HG02798 (cell line): ENCODE results near the gene CUTA.

ENCODE experiments used
- ATAC-seq: cut with Tn5 transposase; IDR thresholded peaks from one replicate; pipeline ENCODE4 v1.9.1; 2021; ENCODE audit warnings: mild to moderate bottlenecking; ENCODE audit not compliant: unreplicated experiment, poor library complexity

Gene CUTA

DNA sequence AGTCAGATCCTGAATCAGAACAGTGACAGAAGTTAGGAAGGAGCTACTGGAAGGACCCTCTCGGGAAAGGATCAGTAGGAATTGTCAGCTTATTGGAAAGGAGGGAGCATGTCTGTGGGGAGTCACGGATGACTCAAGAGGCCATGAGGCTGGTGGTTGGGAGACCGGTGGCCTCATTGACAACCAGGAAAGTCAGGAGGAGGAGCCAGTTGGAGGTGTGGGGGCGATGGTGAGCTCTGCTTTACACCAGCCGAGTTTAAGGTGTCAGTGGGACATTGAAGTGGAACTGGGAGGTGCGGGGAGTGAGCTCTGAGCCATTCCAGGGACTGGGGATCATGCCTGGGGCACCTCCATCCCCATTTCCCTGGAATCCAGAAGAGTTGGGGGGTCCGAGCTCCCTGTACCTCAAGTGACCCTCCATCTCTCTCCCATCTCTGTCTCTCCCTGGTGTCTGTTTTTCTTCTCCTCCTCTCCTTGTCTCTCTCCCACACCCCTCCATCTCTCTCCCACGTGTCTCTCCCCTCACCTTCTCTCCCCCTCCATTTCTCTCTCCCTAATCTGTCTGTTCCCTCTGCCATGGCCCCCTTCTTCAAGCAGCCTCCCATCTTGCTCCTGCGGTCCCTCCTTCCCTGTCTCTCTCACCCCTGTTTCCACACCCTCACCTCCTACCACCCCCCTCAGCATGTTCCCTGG lies 22.2 kb upstream of the CUTA start:
- no peak for ATAC-seq

DNA sequence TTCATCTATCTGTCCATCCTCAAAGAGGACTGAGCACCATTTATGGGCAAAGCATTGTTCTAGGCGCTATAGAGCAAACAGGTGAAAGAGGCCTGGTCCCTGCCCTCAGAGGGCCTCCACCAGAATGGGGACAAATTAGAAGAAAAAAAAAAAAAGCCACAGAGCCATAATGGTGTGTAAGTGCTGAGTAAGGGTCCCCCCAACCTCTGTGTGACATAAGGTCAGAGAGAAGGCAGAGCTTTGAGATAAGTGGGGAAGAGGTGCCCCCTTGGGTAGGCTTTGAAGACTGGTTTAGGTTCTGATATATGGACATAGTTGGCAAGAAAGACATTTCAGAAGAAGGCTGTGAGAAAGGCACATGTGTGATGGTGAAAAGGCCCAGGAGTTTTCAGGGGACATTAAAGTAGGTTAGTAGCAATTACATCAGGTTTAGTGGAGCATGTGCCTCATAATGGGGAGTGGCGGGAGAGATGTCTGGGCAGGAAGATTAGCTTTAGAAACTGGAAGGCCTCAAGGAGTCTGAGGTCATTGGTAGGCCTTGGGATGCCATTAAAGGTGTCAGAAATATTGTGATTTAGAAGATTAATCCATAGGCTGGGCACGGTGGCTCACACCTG lies 21.2 kb upstream of the CUTA start:
- ATAC-seq: no peak

GRCh38 chr6:33437666-33438065 lies 19.8 kb upstream of the CUTA start:
- ATAC-seq: no peak

- ATAC-seq: no peak
Observed at GRCh38 chr6:33434961-33435360, 17.1 kb upstream of the CUTA start.

GRCh38 chr6:33433544-33434191 lies 15.8 kb upstream of the CUTA start:
- ATAC-seq: no peak

DNA sequence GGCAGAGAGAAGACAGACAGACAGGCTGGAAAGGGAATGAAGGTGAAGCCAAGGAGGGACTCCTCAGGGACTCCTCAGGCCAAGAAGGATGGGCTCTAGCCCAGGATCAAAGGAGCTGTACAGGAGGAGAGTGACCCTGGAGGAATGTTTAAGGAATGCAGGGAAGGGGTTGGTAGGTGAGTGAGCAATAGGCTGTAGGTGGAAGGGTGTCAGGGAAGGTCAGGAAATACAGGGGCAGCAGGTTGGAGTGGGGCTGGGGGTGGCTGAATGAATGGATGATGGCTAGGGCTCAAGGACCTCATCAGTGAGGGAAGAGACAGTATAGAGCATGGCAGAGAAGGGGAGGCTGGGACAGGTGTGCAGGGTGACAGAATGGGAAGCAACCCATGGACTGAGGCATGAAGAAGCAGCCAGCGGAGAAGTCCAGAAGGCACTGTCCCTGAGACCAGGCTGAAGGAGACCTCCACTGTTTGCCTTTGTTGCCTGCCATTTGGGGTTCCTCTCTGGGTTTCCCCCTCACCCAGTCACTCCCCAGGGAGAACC lies 15.2 kb upstream of the CUTA start:
- ATAC-seq: no peak

GRCh38 chr6:33432546-33432945 lies 14.6 kb upstream of the CUTA start:
- ATAC-seq: no peak

GRCh38 chr6:33431880-33432541 lies 14.1 kb upstream of the CUTA start:
- no peak for ATAC-seq

DNA sequence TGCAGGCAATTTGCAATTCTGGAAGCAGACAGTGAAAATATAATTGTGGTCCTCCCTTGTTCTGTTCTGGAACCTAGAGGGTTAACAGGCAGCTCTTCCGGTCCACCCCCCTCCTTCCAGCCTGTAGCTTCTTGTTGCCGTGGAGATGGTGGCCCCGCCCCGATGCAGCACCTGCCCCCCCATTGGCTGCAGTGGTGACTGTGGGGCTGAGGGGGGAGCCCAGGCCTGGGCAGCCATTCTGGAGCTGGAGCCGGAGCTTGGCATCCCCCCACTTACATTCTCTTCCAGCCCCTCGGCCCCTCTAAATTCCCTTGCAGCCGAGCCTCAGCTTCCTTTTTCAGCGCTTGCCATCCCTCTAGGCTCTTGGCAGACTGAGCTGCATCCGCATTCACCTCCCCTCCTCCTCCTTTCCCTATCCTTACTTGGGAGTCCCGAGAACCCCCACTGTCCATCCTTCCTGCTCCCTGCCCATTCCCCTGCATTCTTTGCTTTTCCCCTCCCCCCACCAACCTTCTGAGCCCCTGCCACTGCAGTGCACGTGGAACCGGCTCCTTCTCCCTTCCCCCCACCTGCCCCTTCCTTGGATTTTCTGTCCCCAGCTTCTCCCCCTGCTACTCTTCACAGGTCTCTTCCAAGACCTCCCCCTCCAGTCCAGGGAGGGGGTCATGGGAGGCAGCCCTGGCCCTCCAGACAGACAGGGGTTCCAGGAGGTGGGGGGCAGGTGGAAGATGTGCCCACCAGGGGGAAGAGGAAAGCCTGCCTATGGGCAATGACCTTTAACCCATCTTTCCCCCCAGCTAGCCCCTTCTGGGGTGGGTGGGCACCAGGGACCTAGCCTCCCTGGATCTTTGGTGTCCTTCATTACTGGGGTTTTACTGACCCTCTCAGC lies 13.3 kb upstream of the CUTA start:
- no peak for ATAC-seq

GRCh38 chr6:33430334-33430733 lies 12.4 kb upstream of the CUTA start:
- ATAC-seq: no peak

GRCh38 chr6:33429750-33430052 lies 11.8 kb upstream of the CUTA start:
- ATAC-seq: no peak

DNA sequence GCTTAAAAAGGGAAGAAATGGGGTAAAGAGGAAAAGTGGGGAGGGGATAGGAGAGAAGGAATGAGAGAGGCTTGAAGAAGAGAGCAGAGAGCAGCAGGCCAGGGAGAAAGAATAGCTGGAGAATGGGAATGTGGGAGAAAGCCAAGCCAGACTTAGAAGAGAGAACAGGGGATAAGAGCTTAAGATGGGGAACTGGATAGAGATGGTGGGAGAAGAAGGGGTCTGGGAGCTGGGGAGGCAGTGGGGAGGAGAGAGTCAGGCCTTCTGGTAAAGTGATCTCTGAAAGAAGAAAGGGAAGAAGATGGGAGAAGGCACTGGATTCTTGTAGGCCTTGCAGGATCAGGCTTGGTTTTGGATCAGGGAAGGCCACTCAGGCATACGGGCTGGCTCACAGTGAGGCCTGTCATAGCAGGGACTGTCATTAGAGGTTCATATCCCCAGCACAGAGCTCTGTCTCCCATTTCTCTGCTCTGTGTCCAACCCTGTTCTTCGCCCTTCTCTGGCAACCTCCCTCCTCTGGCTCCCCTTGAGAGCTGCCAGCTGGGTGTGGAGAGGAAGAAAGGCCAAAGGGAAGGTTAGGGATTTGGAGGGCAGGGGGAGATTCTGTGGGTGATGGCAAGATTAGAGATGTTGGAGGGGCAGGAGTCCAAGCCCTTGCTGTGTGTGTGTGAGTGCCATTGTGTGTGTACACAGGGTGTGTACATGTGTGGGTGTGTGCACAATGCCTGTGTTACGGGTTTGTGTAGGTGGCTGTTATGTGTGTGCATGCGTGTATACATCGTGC lies 11.3 kb upstream of the CUTA start:
- no peak for ATAC-seq

DNA sequence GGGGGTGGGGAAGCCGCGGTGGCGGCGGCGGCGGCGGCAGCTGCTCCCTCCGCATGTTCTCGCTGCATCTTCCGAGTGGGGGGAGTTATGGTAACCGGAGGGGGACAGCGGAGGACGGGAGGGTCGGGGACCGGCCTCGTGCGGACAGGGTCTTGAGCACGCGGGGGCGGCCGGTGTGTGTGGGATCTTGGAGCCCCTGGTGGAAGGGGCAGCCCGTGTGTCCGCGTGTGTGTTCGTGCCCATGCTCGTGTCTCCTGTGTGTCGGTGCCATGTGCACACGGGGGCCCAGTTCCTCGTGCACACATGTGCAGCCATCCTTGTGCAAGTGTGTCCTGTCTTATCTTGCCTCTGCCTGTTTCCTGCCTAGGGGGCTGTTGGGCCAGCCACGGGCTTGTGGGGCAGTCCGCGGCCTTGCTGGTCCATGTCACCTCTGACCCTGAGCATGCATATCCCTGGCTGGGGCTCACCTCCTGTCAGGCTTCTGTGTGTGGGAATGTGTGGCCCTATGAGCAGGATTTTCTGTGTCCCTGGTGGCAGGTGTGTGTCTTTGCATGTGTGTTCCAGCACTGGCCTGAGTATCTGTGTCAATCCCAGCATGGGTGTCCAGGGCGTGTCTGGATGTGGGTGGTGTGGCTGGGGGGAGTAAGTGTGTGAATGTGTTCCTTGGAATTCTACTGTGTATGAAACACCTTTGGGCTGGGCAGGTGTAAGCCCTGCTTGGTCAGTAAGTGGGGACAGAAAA lies 10.5 kb upstream of the CUTA start:
- ATAC-seq: no peak

DNA sequence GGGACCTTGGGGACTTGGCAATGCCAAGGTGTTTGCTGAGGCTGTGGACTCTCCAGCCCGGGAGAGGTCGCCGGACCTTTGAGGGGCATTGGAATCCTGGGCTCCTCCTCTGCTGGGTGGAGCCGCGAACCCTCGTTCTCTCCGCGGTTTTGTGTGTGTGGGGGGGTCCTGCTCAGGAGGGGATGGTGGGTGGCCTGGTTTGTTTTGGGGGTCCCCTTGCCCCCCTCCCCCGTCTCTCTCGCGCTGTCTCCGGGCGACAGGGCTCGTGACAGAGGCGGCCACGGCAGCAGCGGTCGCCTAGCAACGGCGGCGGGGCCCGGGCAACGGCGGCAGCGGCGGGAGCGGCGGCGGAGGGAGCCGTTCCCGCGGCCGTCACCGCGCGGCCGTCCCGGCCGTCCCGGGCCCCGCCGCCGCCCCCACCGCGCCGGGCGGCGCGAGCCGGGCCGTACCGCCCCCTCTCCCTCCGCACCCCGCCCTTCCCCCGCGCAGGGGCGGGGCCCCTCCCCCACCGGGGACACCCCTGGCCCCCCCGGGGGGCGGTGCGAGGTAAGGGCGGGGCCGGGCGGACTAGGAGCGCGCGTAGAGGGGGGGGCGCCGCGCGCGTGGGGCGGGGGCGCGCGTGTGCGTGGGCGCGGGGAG lies 9.8 kb upstream of the CUTA start:
- no peak for ATAC-seq

DNA sequence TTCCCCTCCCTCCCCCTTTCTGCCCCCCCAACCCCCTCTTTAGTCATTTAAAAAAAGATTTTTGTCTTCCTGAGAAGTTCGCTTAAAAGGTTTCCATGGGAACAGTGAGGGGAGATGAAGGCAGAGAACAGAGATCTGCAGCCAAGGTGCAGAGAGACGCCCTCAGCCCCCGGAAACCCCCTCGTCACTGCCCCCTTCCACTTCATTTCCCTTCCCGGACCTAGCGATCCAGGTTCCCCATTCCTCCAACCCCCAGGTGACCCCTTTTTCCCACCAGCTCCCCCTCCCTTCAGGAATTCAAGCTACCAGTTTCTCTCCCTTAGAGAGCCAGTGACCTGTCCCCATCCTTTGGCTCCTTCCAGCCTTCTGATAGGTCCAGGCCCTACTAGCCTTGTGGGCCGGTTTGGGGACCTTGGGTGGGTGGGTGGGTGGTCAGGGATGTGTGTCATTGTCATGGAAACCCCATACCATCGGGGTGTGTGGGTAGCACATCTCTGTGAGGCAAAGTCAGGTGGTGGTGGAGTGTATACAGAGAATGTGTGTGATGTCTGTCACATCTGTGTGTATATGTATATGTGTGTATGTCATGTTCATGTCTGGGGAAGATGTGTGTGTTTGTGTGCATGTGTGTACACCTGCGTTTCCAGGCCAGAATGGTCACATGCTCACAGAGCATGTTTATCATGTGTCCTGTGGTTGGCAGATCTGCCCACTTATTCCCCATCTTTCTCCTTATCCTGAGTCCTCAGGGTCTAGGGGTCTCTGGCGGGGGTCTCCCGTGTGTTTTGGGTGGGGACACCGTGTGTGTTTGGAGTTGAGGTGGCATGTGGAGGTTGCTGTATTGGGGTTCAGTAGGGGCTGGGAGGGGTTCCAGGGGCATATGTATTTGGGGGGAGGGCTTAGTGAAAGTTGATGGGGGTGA lies 8.9 kb upstream of the CUTA start:
- ATAC-seq: no peak

DNA sequence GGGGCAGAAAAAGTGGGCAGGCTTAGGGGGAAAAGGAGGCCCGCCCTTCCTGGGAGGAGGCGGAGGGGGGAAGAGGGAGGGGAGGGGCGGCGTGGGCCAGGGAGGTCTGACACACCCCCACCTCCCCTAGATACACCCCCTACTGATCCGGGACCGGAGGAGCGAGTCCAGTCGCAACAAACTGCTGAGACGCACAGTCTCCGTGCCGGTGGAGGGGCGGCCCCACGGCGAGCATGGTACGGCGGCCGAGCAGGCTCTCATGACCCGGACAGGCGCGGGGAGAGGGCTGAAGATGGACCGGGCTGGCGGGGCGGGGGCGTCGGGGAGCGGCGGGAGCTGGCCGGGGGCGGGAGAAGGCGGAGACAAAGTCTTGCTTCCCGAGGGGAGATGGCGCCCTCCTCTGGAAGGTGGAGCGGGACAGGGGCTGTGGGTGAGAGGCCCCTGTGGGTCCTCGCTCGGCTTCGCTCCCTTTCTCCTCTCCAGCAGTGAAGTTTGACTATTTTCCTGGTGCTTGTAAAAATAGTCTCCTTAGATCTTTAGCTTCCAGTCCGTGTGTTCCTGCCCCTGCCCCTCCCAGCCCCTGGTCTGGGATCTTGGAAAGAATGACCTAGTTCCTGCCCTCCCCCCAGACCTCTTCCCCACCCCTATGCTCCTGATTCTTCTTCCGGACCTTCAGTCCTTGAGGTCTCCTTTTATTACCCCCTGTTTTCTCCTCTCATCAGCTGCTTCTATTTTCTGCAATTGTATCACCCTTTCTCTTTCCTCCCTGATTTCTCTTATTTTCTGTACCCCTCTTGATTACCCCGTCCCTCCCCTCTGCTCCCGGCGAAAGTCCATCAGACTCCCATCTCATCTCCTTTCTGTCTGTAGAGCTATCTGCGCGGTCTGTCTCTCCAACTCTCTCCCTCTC lies 8.0 kb upstream of the CUTA start:
- peak; percentile 43 for ATAC-seq
